HepG2 (cell line): ENCODE measurements around the gene PHRF1. TPM values are rescaled to one million over a fixed set of nuclear protein-coding genes. Genes with fewer than 3 reads are reported as not detected.

Source experiments
- AGO1 ChIP-seq: fragments of 200-400 bp; formaldehyde crosslinking; IDR thresholded peaks from 2 replicates; pipeline ENCODE4 v1.6.1; 2017; ENCODE audit warnings: mild to moderate bottlenecking, low read depth, low read length, moderate library complexity; ENCODE audit not compliant: poor library complexity, severe bottlenecking
- ATF3 ChIP-seq: sonication (generic); formaldehyde crosslinking; IDR thresholded peaks from 2 replicates; pipeline ENCODE4 v1.4.0; 2020; ENCODE audit warnings: missing genetic modification reagents
- CCAR2 ChIP-seq: fragments of 200-400 bp; formaldehyde crosslinking; optimal IDR thresholded peaks from 2 replicates; pipeline ENCODE3; 2018; ENCODE audit warnings: low read depth, mild to moderate bottlenecking, low read length, moderate library complexity
- CENPT ChIP-seq: sonication (generic); formaldehyde crosslinking; IDR thresholded peaks from 2 replicates; pipeline ENCODE4 v1.8.0; 2022; ENCODE audit warnings: low read depth, mild to moderate bottlenecking, moderate library complexity, missing genetic modification reagents
- FOSL1 ChIP-seq: sonication (generic); formaldehyde crosslinking; IDR thresholded peaks from 2 replicates; pipeline ENCODE4 v1.9.0; 2021; ENCODE audit warnings: missing genetic modification reagents, borderline replicate concordance
- FOXA3 ChIP-seq: IDR thresholded peaks from 2 replicates; pipeline ENCODE4 v1.6.1; 2016; ENCODE audit warnings: missing genetic modification reagents, missing compliant biosample characterization
- FOXP1 ChIP-seq, 2 experiments: fragments of 450-650 bp in 1 of 2; IDR thresholded peaks; 2 replicates each; pipeline ENCODE4 v1.6.1; 2017 to 2018; ENCODE audit warnings: antibody characterized with exemption in 1 of 2
- KLF9 ChIP-seq: IDR thresholded peaks from 2 replicates; pipeline ENCODE4 v1.6.1; 2016; ENCODE audit warnings: low read depth
- LRRFIP1 ChIP-seq: sonication (generic); formaldehyde crosslinking; conservative IDR thresholded peaks from 2 replicates; pipeline ENCODE4 v1.4.0; 2020; ENCODE audit warnings: missing genetic modification reagents
- MAF1 ChIP-seq: sonication (generic); formaldehyde crosslinking; IDR thresholded peaks from 2 replicates; pipeline ENCODE4 v1.5.0; 2020; ENCODE audit warnings: missing genetic modification reagents, borderline replicate concordance
- MAFG ChIP-seq: sonication (generic); formaldehyde crosslinking; IDR thresholded peaks from 2 replicates; pipeline ENCODE4 v1.5.1; 2020; ENCODE audit warnings: mild to moderate bottlenecking, missing genetic modification reagents
- NFIC ChIP-seq: IDR thresholded peaks from 2 replicates; pipeline ENCODE4 v1.6.1; 2012; ENCODE audit warnings: mild to moderate bottlenecking, low read length, inconsistent platforms
- REXO4 ChIP-seq: sonication (generic); formaldehyde crosslinking; IDR thresholded peaks from 2 replicates; pipeline ENCODE4 v1.8.0; 2022; ENCODE audit warnings: missing genetic modification reagents, mild to moderate bottlenecking, borderline replicate concordance
- RFX1 ChIP-seq: fragments of 450-650 bp; IDR thresholded peaks from 2 replicates; pipeline ENCODE4 v1.6.1; 2017
- SMARCE1 ChIP-seq: fragments of 450-650 bp; IDR thresholded peaks from 2 replicates; pipeline ENCODE4 v1.6.1; 2017; ENCODE audit warnings: borderline replicate concordance
- TBP ChIP-seq: sonication (generic); formaldehyde crosslinking; IDR thresholded peaks from 2 replicates; pipeline ENCODE4 v1.5.0; 2020; ENCODE audit warnings: missing genetic modification reagents
- ZBTB14 ChIP-seq: sonication (generic); formaldehyde crosslinking; IDR thresholded peaks from 2 replicates; pipeline ENCODE4 v1.4.0; 2020; ENCODE audit warnings: missing genetic modification reagents
- ZBTB46 ChIP-seq: sonication (generic); formaldehyde crosslinking; IDR thresholded peaks from 2 replicates; pipeline ENCODE4 v1.4.0; 2020; ENCODE audit warnings: mild to moderate bottlenecking, missing genetic modification reagents, borderline replicate concordance
- ZNF20 ChIP-seq: sonication (generic); formaldehyde crosslinking; IDR thresholded peaks from 2 replicates; pipeline ENCODE4 v1.4.0; 2020; ENCODE audit warnings: mild to moderate bottlenecking, moderate library complexity, missing genetic modification reagents
- ZNF383 ChIP-seq: sonication (generic); formaldehyde crosslinking; IDR thresholded peaks from 2 replicates; pipeline ENCODE4 v1.4.0; 2020; ENCODE audit warnings: missing genetic modification reagents, mild to moderate bottlenecking, borderline replicate concordance
- ZNF597 ChIP-seq: sonication (generic); formaldehyde crosslinking; IDR thresholded peaks from 2 replicates; pipeline ENCODE4 v1.5.0; 2020; ENCODE audit warnings: missing genetic modification reagents
- ZNF691 ChIP-seq: sonication (generic); formaldehyde crosslinking; IDR thresholded peaks from 2 replicates; pipeline ENCODE4 v1.4.0; 2020; ENCODE audit warnings: missing genetic modification reagents, low read depth, mild to moderate bottlenecking, borderline replicate concordance
- polyA plus RNA-seq, 8 experiments: library from polyadenylated mRNA; depleted of rRNA in 3 of 8; stranded (reverse) in 7 of 8; unstranded in 1 of 8; fragments of >200 nt; fragmentation: Illumina TruSeq in 4 of 8; extraction: Trizol in 4 of 8; gene quantifications; 2 replicates each; pipeline versions ENCODE4 v1.2.1 to v1.2.3, GENCODE V29; 2011 to 2016; ENCODE audit warnings: low read depth in 4 of 8, missing spikeins in 1 of 8, mixed read lengths in 1 of 8; ENCODE audit not compliant: insufficient read depth in 1 of 8
- total RNA-seq, 5 experiments: library from RNA; depleted of rRNA; stranded (reverse); fragments of >200 nt; fragmentation: Illumina TruSeq; extraction: Trizol; gene quantifications; 2 replicates each; pipeline ENCODE4 v1.2.3, GENCODE V29; 2016; ENCODE audit warnings: low read depth in 1 of 5

The PHRF1 gene
- total and polyA plus RNA-seq, 2 of the 13 experiments (the other 11 are each of a cell fraction or from before 2014, with no cell fraction given) = 8.2 to 16.7 TPM

- TF ChIP-seq ZNF20 (CRISPR knock-in tag) (no peak), FOXA3 (0 out of 2 replicates have a peak, but pooled peaks have one; percentile 53), CENPT (CRISPR knock-in tag) (no peak), TBP (CRISPR knock-in tag) (no peak), AGO1 (no peak), FOSL1 (CRISPR knock-in tag) (no peak), MAF1 (CRISPR knock-in tag) (no peak), ZNF597 (CRISPR knock-in tag) (no peak), ZBTB46 (CRISPR knock-in tag) (no peak), ATF3 (no peak), NFIC (no peak), CCAR2 (no peak), ZNF383 (CRISPR knock-in tag) (no peak), MAFG (CRISPR knock-in tag) (no peak), ZNF691 (0 out of 2 replicates have a peak, but pooled peaks have one; percentile 41), FOXP1 (IDR thresholded peaks at IDR 0.05) (no peak), FOXP1 (CRISPR knock-in tag; IDR thresholded peaks at IDR 0.05) (no peak), LRRFIP1 (CRISPR knock-in tag) (no peak), REXO4 (CRISPR knock-in tag) (no peak), KLF9 (CRISPR knock-in tag) (no peak), ZBTB14 (CRISPR knock-in tag) (peak; percentile 4; the same call in 1 of the 2 replicates), RFX1 (no peak), SMARCE1 (no peak)
These were observed 14.9 kb upstream of the PHRF1 start (continued) for GRCh38 chr11:561148-562003.
